ENCODE results near the gene SHC4. TPM values are rescaled to one million over a fixed set of nuclear protein-coding genes. Genes with fewer than 3 reads are reported as not detected.

Gene SHC4
- total and polyA plus RNA-seq, 2 of the 8 experiments (the other 6 are each of a cell fraction or from before 2014, with no cell fraction given): 0.15 to 0.30 TPM

- POLR2A ChIA-PET (ENCODE audit: partially characterized antibody): interaction anchor here (1.3 kb wide), 1 partner anchor 9 kb away, joined by 4 read pairs; no protein-coding TSS in a partner anchor
- H3K4me2 ChIP-seq (ENCODE audit: insufficient read depth in 1 of 2, low read depth in 2 of 2, low read length in 2 of 2): no peak overlapping the region
- FAIRE-seq: no peak
- H3K14ac ChIP-seq (ENCODE audit: insufficient read length): no peak overlapping the region
- H2BK12ac ChIP-seq (ENCODE audit: low read depth, low read length): no peak overlapping the region
- H4K8ac ChIP-seq (ENCODE audit: extremely low read depth, insufficient read depth, low read length): no peak overlapping the region
- H3K4me1 ChIP-seq (replicated peaks in 1 of 4; ENCODE audit: control insufficient read depth in 3 of 4, insufficient read depth in 4 of 4, low read length in 3 of 4): no peaks in the 10 kb centered on the region
- H3K9ac ChIP-seq (replicated peaks in 1 of 4; ENCODE audit: extremely low read depth in 1 of 4, low read depth in 3 of 4, low read length in 3 of 4): no peak overlapping the region
- no peak overlapping the region for H3K56ac ChIP-seq (replicated peaks; ENCODE audit: insufficient read length, low read depth, low read length)
- no peak overlapping the region for H4K91ac ChIP-seq (replicated peaks; ENCODE audit: insufficient read length, low read length)
- WGBS, 2 experiments (ENCODE audit: extremely low coverage in 1 of 2, insufficient coverage in 1 of 2, insufficient read length in 1 of 2, insufficient replicate concordance in 2 of 2, low coverage in 1 of 2, low lambda C conversion rate in 2 of 2, missing lambda C conversion rate in 1 of 2): 67% methylated on average over 2 of the region's 2 CpGs; no CpG with 5 or more reads in 1 of the 2 experiments
- no peak overlapping the region for H3K4me3 ChIP-seq (ENCODE audit: extremely low read depth in 1 of 4, insufficient read depth in 2 of 4, low read depth in 3 of 4, low read length in 4 of 4)
- H2BK20ac ChIP-seq (ENCODE audit: low read length): no peak overlapping the region
- no peaks in the 10 kb centered on the region for H3K23me2 ChIP-seq (ENCODE audit: low read depth, low read length)
- CTCF ChIA-PET (ENCODE audit: partially characterized antibody): interaction anchor here (1.1 to 2.0 kb wide), 5 partner anchors 12 to 83 kb away, joined by 3 to 5 read pairs (median 4); no protein-coding TSS in a partner anchor
- H3K79me2 ChIP-seq (ENCODE audit: control insufficient read depth in 1 of 2, insufficient read depth in 2 of 2, low read length in 2 of 2): no peaks in the 10 kb centered on the region
- H2AFZ ChIP-seq (ENCODE audit: low read length): no peak overlapping the region
- no peaks in the 10 kb centered on the region; a peak in 1 of 7 replicates for H3K27me3 ChIP-seq (replicated peaks in 1 of 4; ENCODE audit: control insufficient read depth in 3 of 4, extremely low read depth in 1 of 4, insufficient read depth in 3 of 4, low read length in 3 of 4)
- no peak overlapping the region for H3K4ac ChIP-seq (replicated peaks; ENCODE audit: insufficient read length, low read depth, low read length)
- TF ChIP-seq CREB1 (IDR thresholded peaks at IDR 0.05) (no peak), TBP (IDR thresholded peaks at IDR 0.05; ENCODE audit: low read depth, low read length) (no peak), SAP30 (IDR thresholded peaks at IDR 0.05; ENCODE audit: insufficient read depth, insufficient replicate concordance, low read length) (no peak), CHD2 (IDR thresholded peaks at IDR 0.05; ENCODE audit: low read length) (no peak), ASH2L (IDR thresholded peaks at IDR 0.05; ENCODE audit: low read length) (no peak), TEAD4 (IDR thresholded peaks at IDR 0.05; ENCODE audit: low read depth, low read length) (no peak), BACH1 (IDR thresholded peaks at IDR 0.05; ENCODE audit: low read length) (no peak), CEBPB (IDR thresholded peaks at IDR 0.05; ENCODE audit: low read depth, low read length) (no peak), BCL11A (IDR thresholded peaks at IDR 0.05; ENCODE audit: low read depth in 2 of 2, low read length in 2 of 2) (no peak), CTBP2 (IDR thresholded peaks at IDR 0.05; ENCODE audit: borderline replicate concordance, insufficient read depth, insufficient read length, low read length) (no peak), NRF1 (IDR thresholded peaks at IDR 0.05; ENCODE audit: low read depth, low read length) (no peak), YY1 (IDR thresholded peaks at IDR 0.05; ENCODE audit: low read depth, low read length) (no peak), SP1 (IDR thresholded peaks at IDR 0.05; ENCODE audit: low read depth, low read length) (no peak), JUN (IDR thresholded peaks at IDR 0.05; ENCODE audit: low read depth, low read length) (no peak), EGR1 (IDR thresholded peaks at IDR 0.05; ENCODE audit: borderline replicate concordance, low read depth, low read length) (no peak)
- H3K9me3 ChIP-seq (ENCODE audit: insufficient read depth in 2 of 2, low read depth in 1 of 2, low read length in 1 of 2): no peaks in the 10 kb centered on the region
- no peak overlapping the region for H3K23ac ChIP-seq (ENCODE audit: insufficient read length)
- H2BK15ac ChIP-seq (ENCODE audit: low read length): no peak overlapping the region
- no peaks in the 10 kb centered on the region for H3K79me1 ChIP-seq (ENCODE audit: low read depth, low read length)
- no peaks in the 10 kb centered on the region for H4K20me1 ChIP-seq (replicated peaks in 1 of 2; ENCODE audit: control insufficient read depth in 1 of 2, insufficient read depth in 2 of 2, low read length in 2 of 2)
- no peak overlapping the region for H4K5ac ChIP-seq (ENCODE audit: insufficient read length, low read depth, low read length)
- H3K36me3 ChIP-seq (ENCODE audit: control insufficient read depth in 2 of 4, insufficient read depth in 4 of 4, low read length in 3 of 4): no peaks in the 10 kb centered on the region
- H2AK5ac ChIP-seq (ENCODE audit: low read depth, low read length): no peak overlapping the region
- H3K18ac ChIP-seq (ENCODE audit: extremely low read depth, low read length): no peak overlapping the region
- H2BK5ac ChIP-seq (ENCODE audit: low read depth, low read length): no peak overlapping the region
- H2BK120ac ChIP-seq (replicated peaks; ENCODE audit: low read depth, low read length): no peak overlapping the region
- DNase-seq (ENCODE audit: low read depth in 1 of 2, low spot score in 2 of 2): no peak
- no peak overlapping the region for H3K27ac ChIP-seq (ENCODE audit: low read depth, low read length)
Measured at GRCh38 chr15:48945386-48945785, 18.3 kb downstream of the SHC4 start.
